Transverse colon (tissue), 4 donors: ENCODE data around the gene P3H2. TPM values are rescaled to one million over a fixed set of nuclear protein-coding genes. Genes with fewer than 3 reads are reported as not detected.

Experiments used
- DNase-seq: peaks from one replicate; pipeline ENCODE4 v3.0.0-alpha.2; 2019
- H3K27ac ChIP-seq, 4 donors: fragments of 200-600 bp; sonication (generic); 2 replicates each; pipeline ENCODE4 v1.5.1; 2016 to 2018; ENCODE audit warnings: inconsistent platforms in 4 of 4
- H3K27me3 ChIP-seq: fragments of 200-600 bp; sonication (generic); 2 replicates; pipeline ENCODE4 v1.5.1; 2017; ENCODE audit warnings: inconsistent platforms
- H3K36me3 ChIP-seq, 4 donors: fragments of 200-600 bp; sonication (generic); 2 replicates each; pipeline ENCODE4 v1.5.1; 2017 to 2019; ENCODE audit warnings: inconsistent platforms in 4 of 4
- H3K4me1 ChIP-seq, 4 donors: fragments of 200-600 bp; sonication (generic); 2 replicates each; pipeline ENCODE4 v1.5.1; 2017 to 2020; ENCODE audit warnings: inconsistent platforms in 4 of 4
- H3K4me3 ChIP-seq, 4 donors: fragments of 200-600 bp; sonication (generic); 1 replicate in 1 of 4; 2 replicates in 3 of 4; pipeline versions ENCODE4 v1.5.1 to v1.6.1; 2017 to 2019; ENCODE audit warnings: inconsistent platforms in 4 of 4
- H3K9me3 ChIP-seq, 2 donors: fragments of 200-600 bp; sonication (generic); 2 replicates each; pipeline ENCODE4 v1.5.1; 2017 to 2019; ENCODE audit warnings: inconsistent platforms in 2 of 2
- EP300 ChIP-seq: sonication (generic); formaldehyde crosslinking; IDR thresholded peaks from one replicate; pipeline ENCODE4 v1.6.1; 2017; ENCODE audit warnings: antibody characterized with exemption, low read depth
- POLR2A ChIP-seq: fragments of 450-650 bp; IDR thresholded peaks from one replicate; pipeline ENCODE4 v1.6.1; 2016; ENCODE audit warnings: antibody characterized with exemption, mild to moderate bottlenecking, moderate library complexity
- POLR2AphosphoS5 ChIP-seq, 3 donors: sonication (generic); formaldehyde crosslinking; IDR thresholded peaks; one replicate each; pipeline ENCODE4 v1.6.1; 2016; ENCODE audit warnings: antibody characterized with exemption in 3 of 3
- WGBS, 2 donors: methylation state at CpG; one replicate each; pipeline ENCODE4 v1.1.5; 2018; ENCODE audit warnings: low coverage in 1 of 2; 5-methylcytosine and 5-hydroxymethylcytosine counted together
- in situ Hi-C, 4 donors: fragments of 200-750 bp; cut with MboI; loops; one replicate each; pipeline versions ENCODE4 v1.15.0 to v1.15.1; 2017; ENCODE audit warnings: low sequenced_read_pairs in 3 of 4, low pct_ligation_motif_present in 1 of 4, low pct_unique_long_range_greater_than_20kb in 1 of 4
- intact Hi-C: fragments of 100-400 bp; cut with DNase I; formaldehyde crosslinking; loops from one replicate; pipeline ENCODE4 v1.15.1; 2023; ENCODE audit warnings: low total_unique reads
- total RNA-seq, 4 donors: library from RNA; depleted of rRNA; stranded (reverse); fragments of >200 nt; gene quantifications; one replicate each; pipeline ENCODE4 v1.1.0, GENCODE V29; 2016
- TF ChIP-seq, protein P1 (sequence below), 5 experiments: fragments of 200-600 bp in 3 of 5; fragments of 450-650 bp in 2 of 5; sonication (generic) in 3 of 5; IDR thresholded peaks; 1 replicate in 2 of 5; 2 replicates in 3 of 5; pipeline ENCODE4 v1.5.1; 2016 to 2017; ENCODE audit warnings: antibody characterized with exemption in 5 of 5, inconsistent platforms in 3 of 5, mild to moderate bottlenecking in 2 of 5, moderate library complexity in 1 of 5

Gene P3H2
- total RNA-seq, 4 donors from 2014 or later = 26.6 to 153 (median 54.3) TPM

DNA sequence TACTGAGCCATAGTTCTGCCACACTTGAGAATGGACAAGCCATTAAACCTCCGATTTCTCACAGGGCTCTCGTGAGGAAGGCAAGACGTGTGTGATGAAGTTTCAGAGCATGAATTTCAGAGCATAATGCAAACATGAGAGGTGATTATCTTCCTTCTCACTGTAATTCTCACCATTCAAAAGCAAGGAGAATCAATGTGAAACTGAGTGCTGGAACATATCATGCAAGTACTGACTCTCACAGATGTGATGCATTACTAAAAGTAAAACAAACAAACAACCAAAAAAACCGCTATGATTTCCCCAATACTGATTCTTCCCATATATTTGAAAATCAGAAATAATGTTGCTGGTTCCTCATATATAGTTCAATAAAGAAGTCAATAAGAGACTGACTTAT, 23.7 kb downstream of the P3H2 start:
- Histone ChIP-seq H3K4me1 (peaks cover 0 to 39% (median 1%) of the 10 kb centered on the region in 4 donors), H3K36me3 (no peaks in the 10 kb centered on the region), H3K27me3 (no peaks in the 10 kb centered on the region), H3K4me3 (no peak overlapping the region), H3K27ac (no peak overlapping the region), H3K9me3 (no peaks in the 10 kb centered on the region)
- TF ChIP-seq EP300 = no peak
- TF ChIP-seq, protein P1, sequence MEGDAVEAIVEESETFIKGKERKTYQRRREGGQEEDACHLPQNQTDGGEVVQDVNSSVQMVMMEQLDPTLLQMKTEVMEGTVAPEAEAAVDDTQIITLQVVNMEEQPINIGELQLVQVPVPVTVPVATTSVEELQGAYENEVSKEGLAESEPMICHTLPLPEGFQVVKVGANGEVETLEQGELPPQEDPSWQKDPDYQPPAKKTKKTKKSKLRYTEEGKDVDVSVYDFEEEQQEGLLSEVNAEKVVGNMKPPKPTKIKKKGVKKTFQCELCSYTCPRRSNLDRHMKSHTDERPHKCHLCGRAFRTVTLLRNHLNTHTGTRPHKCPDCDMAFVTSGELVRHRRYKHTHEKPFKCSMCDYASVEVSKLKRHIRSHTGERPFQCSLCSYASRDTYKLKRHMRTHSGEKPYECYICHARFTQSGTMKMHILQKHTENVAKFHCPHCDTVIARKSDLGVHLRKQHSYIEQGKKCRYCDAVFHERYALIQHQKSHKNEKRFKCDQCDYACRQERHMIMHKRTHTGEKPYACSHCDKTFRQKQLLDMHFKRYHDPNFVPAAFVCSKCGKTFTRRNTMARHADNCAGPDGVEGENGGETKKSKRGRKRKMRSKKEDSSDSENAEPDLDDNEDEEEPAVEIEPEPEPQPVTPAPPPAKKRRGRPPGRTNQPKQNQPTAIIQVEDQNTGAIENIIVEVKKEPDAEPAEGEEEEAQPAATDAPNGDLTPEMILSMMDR (IDR thresholded peaks at IDR 0.05) = no peak
- TF ChIP-seq POLR2A = no peak
- TF ChIP-seq POLR2AphosphoS5 (IDR thresholded peaks at IDR 0.05) = no peak
- intact Hi-C loops = no loop called here
- no peak for DNase-seq
- in situ Hi-C loops = no loop called here
- 71 to 76% methylated on average over 2 to 4 of the region's 4 CpGs for WGBS, 2 donors

GRCh38 chr3:190096345-190096744, 24.4 kb downstream of the P3H2 start:
- no peaks in the 10 kb centered on the region for H3K9me3 ChIP-seq

GRCh38 chr3:190094160-190094718, 26.5 kb downstream of the P3H2 start:
- no peak for DNase-seq
- intact Hi-C loops (no loop called here), in situ Hi-C loops (no loop called here)
- Histone ChIP-seq H3K4me3 (no peak overlapping the region), H3K9me3 (no peaks in the 10 kb centered on the region), H3K27ac (peak overlapping the region in 2 of 4 donors; percentile 23 to 34), H3K27me3 (no peaks in the 10 kb centered on the region), H3K4me1 (peaks cover 0 to 32% (median 1%) of the 10 kb centered on the region in 4 donors), H3K36me3 (no peaks in the 10 kb centered on the region)
- 46 to 51% methylated on average over 1 of the region's 1 CpG for WGBS, 2 donors
- TF ChIP-seq POLR2AphosphoS5 (IDR thresholded peaks at IDR 0.05) (peak in 1 of 3 donors; percentile 30), POLR2A (no peak), EP300 (no peak)
- TF ChIP-seq, protein P1 (IDR thresholded peaks at IDR 0.05) = no peak

More at GRCh38 chr3:190096345-190096744, 24.4 kb downstream of the P3H2 start:
- no peaks in the 10 kb centered on the region for H3K36me3 ChIP-seq
- no peak for DNase-seq
- H3K27ac ChIP-seq = no peak overlapping the region
- TF ChIP-seq, protein P1 (IDR thresholded peaks at IDR 0.05) = no peak
- H3K27me3 ChIP-seq = no peaks in the 10 kb centered on the region
- intact Hi-C loops (no loop called here), in situ Hi-C loops (no loop called here)
- peaks cover 0 to 32% (median 1%) of the 10 kb centered on the region in 4 donors for H3K4me1 ChIP-seq
- H3K4me3 ChIP-seq = no peak overlapping the region
- WGBS, 2 donors = 79 to 93% methylated on average over 4 of the region's 4 CpGs

GRCh38 chr3:190092250-190092649, 28.4 kb downstream of the P3H2 start:
- 31 to 49% methylated on average over 2 of the region's 2 CpGs for WGBS, 2 donors

More at GRCh38 chr3:190092250-190092649, 28.4 kb downstream of the P3H2 start:
- TF ChIP-seq POLR2AphosphoS5 (IDR thresholded peaks at IDR 0.05) (no peak), EP300 (no peak), POLR2A (no peak)
- TF ChIP-seq, protein P1 (IDR thresholded peaks at IDR 0.05) = no peak
- in situ Hi-C loops = no loop called here
- Histone ChIP-seq H3K4me3 (no peak overlapping the region), H3K4me1 (peaks cover 0 to 26% (median 0%) of the 10 kb centered on the region in 4 donors), H3K27me3 (no peaks in the 10 kb centered on the region), H3K27ac (peak overlapping the region; percentile 21 to 59 (median 56)), H3K9me3 (no peaks in the 10 kb centered on the region), H3K36me3 (no peaks in the 10 kb centered on the region)
- intact Hi-C loops = no loop called here
- DNase-seq = no peak
